ENCODE measurements around the gene SETBP1. TPM values are rescaled to one million over a fixed set of nuclear protein-coding genes. Genes with fewer than 3 reads are reported as not detected.

SETBP1 gene
- total RNA-seq, 1 experiment from 2014 or later: 14.0 TPM

- DNase-seq (ENCODE audit: low spot score): no peak
- Histone ChIP-seq H3K4me3 (ENCODE audit: low read depth, low read length, poor library complexity, severe bottlenecking) (no peak overlapping the region), H3K27ac (ENCODE audit: low read depth, low read length, poor library complexity, severe bottlenecking) (no peak overlapping the region), H3K27me3 (replicated peaks; ENCODE audit: insufficient read depth, low read depth, low read length, poor library complexity) (no peaks in the 10 kb centered on the region), H3K4me1 (ENCODE audit: insufficient read depth, low read length, poor library complexity, severe bottlenecking) (peaks cover 22% of the 10 kb centered on the region), H3K36me3 (ENCODE audit: insufficient read depth, low read length, poor library complexity, severe bottlenecking) (no peaks in the 10 kb centered on the region), H3K9me3 (ENCODE audit: low read depth, low read length, poor library complexity, severe bottlenecking) (no peaks in the 10 kb centered on the region)
- no TSS peak for BruUV-seq (replicated peaks)
- intact Hi-C loops (cut with micrococcal nuclease; ENCODE audit: unreplicated experiment): no loop called here
- ChIA-PET CTCF (no interaction called here), POLR2A (ENCODE audit: low non-redundant PET) (no interaction called here)
- TF ChIP-seq EZH2 (IDR thresholded peaks at IDR 0.05; ENCODE audit: borderline replicate concordance, low read depth, low read length, poor library complexity, severe bottlenecking) (no peak), CTCF (conservative IDR thresholded peaks at IDR 0.05; ENCODE audit: low read depth, low read length) (no peak)
These were observed 155.0 kb downstream of the SETBP1 start for GRCh38 chr18:44835703-44836102.

- BruUV-seq (replicated peaks): no TSS peak
- no peaks in the 10 kb centered on the region for H3K9me3 ChIP-seq (ENCODE audit: low read depth, low read length, poor library complexity, severe bottlenecking)
- H3K27ac ChIP-seq (ENCODE audit: low read depth, low read length, poor library complexity, severe bottlenecking): no peak overlapping the region
- H3K4me3 ChIP-seq (ENCODE audit: low read depth, low read length, poor library complexity, severe bottlenecking): no peak overlapping the region
- TF ChIP-seq CTCF (conservative IDR thresholded peaks at IDR 0.05; ENCODE audit: low read depth, low read length) (no peak), EZH2 (IDR thresholded peaks at IDR 0.05; ENCODE audit: borderline replicate concordance, low read depth, low read length, poor library complexity, severe bottlenecking) (no peak)
- no peaks in the 10 kb centered on the region for H3K36me3 ChIP-seq (ENCODE audit: insufficient read depth, low read length, poor library complexity, severe bottlenecking)
- DNase-seq (ENCODE audit: low spot score): no peak
- peaks cover 22% of the 10 kb centered on the region for H3K4me1 ChIP-seq (ENCODE audit: insufficient read depth, low read length, poor library complexity, severe bottlenecking)
- intact Hi-C loops (cut with micrococcal nuclease; ENCODE audit: unreplicated experiment): no loop called here
- ChIA-PET POLR2A (ENCODE audit: low non-redundant PET) (no interaction called here), CTCF (no interaction called here)
- no peaks in the 10 kb centered on the region for H3K27me3 ChIP-seq (replicated peaks; ENCODE audit: insufficient read depth, low read depth, low read length, poor library complexity)
These were observed 155.6 kb downstream of the SETBP1 start for GRCh38 chr18:44836263-44836662.

- ChIA-PET CTCF (no interaction called here), POLR2A (ENCODE audit: low non-redundant PET) (no interaction called here)
- no peaks in the 10 kb centered on the region for H3K36me3 ChIP-seq (ENCODE audit: insufficient read depth, low read length, poor library complexity, severe bottlenecking)
- no peak overlapping the region for H3K27ac ChIP-seq (ENCODE audit: low read depth, low read length, poor library complexity, severe bottlenecking)
- no peaks in the 10 kb centered on the region for H3K9me3 ChIP-seq (ENCODE audit: low read depth, low read length, poor library complexity, severe bottlenecking)
- TF ChIP-seq EZH2 (IDR thresholded peaks at IDR 0.05; ENCODE audit: borderline replicate concordance, low read depth, low read length, poor library complexity, severe bottlenecking): no peak
- no peak for TF ChIP-seq CTCF (conservative IDR thresholded peaks at IDR 0.05; ENCODE audit: low read depth, low read length)
- no TSS peak for BruUV-seq (replicated peaks)
- H3K27me3 ChIP-seq (replicated peaks; ENCODE audit: insufficient read depth, low read depth, low read length, poor library complexity): no peaks in the 10 kb centered on the region
- no peak overlapping the region for H3K4me3 ChIP-seq (ENCODE audit: low read depth, low read length, poor library complexity, severe bottlenecking)
- no peak for DNase-seq (ENCODE audit: low spot score)
- peaks cover 22% of the 10 kb centered on the region for H3K4me1 ChIP-seq (ENCODE audit: insufficient read depth, low read length, poor library complexity, severe bottlenecking)
- intact Hi-C loops (cut with micrococcal nuclease; ENCODE audit: unreplicated experiment): loop anchor here (2.0 kb wide), 1 partner anchor 55 kb away; no protein-coding TSS in a partner anchor
These were observed 156.9 kb downstream of the SETBP1 start for GRCh38 chr18:44837482-44838180.
